GM21528 (cell line): ENCODE results near the gene TRMO.
A peak's percentile ranks its signal among the peaks of the same experiment; 100 is the strongest.

Experiments
- ATAC-seq: cut with Tn5 transposase; IDR thresholded peaks from one replicate; pipeline ENCODE4 v1.9.1; 2021; ENCODE audit warnings: mild to moderate bottlenecking, moderate library complexity; ENCODE audit not compliant: unreplicated experiment, low FRiP score

The TRMO gene

DNA sequence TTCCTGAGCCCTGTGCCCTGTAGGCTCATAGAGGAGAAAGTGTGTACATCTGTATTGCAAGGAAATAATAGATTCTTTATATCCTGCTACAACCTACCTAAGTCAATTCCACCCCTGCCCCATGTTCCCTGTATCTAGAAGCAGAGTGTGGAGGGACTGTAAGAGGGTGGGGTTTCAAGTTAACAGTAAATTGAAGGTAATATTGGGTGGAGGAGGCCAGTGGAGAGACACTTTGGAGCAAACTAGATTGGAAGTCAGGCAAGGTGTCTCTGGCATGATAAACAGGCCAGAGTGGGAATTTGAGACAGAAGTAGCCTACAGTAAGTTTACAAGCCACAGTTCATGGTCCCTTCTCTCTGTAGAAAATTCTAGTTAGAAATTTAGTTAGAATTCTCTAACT is 17.9 kb upstream of the TRMO start:
- ATAC-seq = no peak

GRCh38 chr9:97938081-97938644 is 15.9 kb upstream of the TRMO start, which contains the start of gene HEMGN:
Gene HEMGN (minus strand): TSS chr9:97938172. CDS start chr9:97938136, 36 bp downstream.
- ATAC-seq = no peak

DNA sequence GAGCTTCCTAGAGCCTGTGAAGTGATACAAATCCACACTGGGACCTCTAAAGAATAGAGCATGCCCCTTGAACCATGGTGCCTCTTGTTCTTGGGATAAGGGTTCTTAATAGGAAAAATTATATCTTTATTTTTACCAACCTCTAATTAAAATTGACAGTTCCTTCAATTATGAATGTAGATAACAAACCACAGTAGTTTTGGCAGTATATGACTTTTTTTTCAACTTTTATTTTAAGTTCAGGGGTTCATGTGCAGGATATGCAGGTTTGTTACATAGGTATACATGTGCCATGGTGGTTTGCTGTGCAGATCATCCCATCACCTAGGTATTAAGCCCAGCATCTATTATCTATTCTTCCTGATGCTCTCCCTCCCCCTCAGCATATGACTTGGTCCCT is 14.7 kb upstream of the TRMO start:
- ATAC-seq = no peak

- no peak for ATAC-seq
Observed at GRCh38 chr9:97935276-97935675, 13.0 kb upstream of the TRMO start.

DNA sequence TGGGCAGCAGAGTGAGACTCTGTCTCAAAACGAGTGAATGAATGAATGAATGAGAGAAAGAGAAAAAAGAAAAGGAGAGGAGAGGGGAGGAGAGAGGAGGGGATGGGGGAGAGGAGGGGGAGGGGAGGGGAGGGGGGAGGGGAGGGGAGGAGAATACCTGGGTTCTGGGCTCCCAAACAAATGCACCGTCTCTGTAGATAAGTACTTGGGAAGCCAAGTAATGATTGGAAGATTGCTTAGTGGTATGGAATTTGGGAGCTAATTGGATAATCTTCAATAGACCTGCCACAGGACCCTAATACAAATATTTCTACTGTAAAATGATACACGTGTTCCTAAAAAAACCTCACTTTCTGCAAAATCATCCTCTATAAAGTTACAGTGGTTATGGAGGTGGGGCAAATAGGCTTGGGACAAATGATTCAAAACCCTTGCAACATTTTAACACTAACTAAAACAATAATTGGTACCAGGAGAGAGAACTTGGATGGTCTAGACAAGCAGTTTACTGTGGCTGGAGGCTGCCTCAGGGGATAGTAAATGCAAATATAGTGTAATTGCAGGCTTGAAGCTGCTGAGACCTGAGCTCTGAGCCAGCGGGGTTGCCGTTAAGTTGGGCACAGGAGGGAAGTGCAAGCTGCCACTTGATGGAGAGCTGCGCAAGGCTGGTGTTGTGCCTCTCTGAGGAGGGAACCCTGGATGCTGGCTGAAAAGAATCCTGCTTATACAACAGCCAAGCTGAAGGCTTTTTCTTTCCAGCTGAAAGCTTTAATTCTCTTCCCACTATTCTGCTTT is 12.2 kb upstream of the TRMO start:
- ATAC-seq = no peak

DNA sequence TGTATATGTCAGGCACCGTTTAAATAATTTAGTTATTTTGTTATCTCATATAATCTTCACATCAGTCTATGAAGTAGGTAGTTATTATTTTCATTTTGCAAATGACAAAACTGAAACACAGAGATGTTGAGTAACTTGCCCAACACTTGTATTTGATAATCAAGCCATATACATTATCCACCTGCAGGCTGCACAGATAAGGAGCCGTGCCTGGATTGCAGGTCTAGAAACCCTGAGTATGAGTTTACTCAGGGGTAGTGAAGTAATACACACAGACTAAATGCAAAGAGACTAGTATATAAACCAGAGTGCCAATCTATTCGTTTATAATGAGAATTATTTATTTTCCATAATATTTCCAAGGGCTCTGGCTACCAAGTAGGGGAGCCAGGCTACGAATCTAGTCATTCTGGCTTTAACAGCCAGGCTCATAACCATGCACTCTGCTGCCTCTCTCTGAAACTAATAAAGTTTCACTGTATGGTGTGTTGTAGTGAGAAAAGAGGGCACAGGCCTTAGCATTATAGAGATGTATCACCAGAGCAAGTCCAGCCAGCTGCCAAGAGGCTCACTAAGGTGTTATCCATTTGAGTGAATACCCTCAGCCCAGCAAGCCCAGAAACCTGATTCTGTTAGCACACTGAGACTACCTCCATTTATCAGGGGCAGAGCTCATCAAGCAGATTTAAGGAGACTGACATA is 11.1 kb upstream of the TRMO start:
- ATAC-seq = no peak

- ATAC-seq = no peak
Observed at GRCh38 chr9:97930972-97931371, 8.7 kb upstream of the TRMO start.

DNA sequence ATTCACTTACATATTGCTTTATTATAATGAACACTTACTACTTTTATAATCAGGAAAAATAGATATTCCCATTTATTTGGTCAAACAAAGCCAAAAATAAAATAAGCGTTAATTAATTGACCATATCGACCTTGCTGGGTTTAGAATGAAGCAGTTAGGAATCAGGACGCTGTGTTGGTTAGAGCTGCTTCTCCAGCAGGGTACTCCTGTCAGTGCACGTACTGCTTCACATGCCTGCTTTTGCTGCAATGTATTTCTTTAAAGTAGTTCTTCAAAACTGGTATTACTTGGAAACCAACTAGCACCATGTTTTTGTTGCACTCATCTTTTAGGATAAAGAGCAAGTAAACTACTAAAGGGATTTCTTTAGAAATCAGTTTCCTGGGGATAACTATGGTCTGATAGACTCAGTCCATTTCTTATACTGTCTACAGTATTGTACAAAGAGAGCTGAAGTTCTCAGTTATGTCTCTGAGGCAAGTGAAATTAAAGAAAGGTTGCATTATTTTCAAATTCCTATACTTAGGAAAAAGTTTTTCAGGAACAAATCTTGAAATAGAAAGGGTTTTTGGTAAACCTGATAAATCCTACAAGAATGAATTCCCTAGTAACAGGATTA is 6.8 kb upstream of the TRMO start:
- no peak for ATAC-seq

- ATAC-seq = no peak
Observed at GRCh38 chr9:97925497-97926334, 3.4 kb upstream of the TRMO start.

DNA sequence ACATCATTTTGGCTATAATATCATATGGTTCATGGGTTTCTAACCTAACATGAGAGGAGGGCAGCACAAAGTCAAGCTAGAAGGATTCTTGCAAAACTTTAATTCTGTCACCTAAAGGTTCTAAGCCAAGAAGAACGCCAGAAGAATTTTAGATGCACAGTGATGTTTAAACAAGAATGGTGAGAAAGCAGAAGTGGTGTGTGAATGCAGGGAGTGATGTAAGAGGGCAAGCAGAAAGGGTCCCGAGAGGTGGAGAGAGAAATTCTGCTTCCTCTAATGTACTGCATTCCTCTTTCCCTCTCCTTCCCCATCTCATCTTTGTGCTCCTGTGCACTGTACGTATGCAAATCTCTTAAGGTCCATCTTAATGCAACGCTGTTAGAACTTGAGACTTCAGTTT is 2.1 kb upstream of the TRMO start:
- ATAC-seq = no peak

GRCh38 chr9:97923529-97924108 is 1.3 kb upstream of the TRMO start:
- ATAC-seq = peak; percentile 36

GRCh38 chr9:97919217-97919813 is 3.0 kb downstream of the TRMO start:
- no peak for ATAC-seq

DNA sequence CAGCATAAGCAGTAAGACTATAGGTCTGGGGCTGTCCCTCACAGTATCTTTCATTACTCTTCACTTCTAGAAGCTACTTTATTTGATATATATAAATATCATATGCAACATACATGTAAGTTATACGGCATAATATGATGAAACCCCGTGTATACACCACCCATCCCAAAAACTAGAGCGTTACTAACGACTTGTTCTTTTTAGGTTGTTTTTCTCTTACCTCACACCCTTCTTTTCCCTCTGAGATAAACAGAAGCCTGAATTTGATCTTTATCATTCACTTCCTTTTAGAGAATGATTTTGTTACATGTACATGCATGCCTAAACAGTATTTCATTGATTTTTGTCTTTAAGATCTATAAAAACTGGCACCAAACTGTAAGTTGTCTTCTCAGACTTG is 3.7 kb downstream of the TRMO start:
- no peak for ATAC-seq

GRCh38 chr9:97911970-97912369 is 10.3 kb downstream of the TRMO start:
- no peak for ATAC-seq

DNA sequence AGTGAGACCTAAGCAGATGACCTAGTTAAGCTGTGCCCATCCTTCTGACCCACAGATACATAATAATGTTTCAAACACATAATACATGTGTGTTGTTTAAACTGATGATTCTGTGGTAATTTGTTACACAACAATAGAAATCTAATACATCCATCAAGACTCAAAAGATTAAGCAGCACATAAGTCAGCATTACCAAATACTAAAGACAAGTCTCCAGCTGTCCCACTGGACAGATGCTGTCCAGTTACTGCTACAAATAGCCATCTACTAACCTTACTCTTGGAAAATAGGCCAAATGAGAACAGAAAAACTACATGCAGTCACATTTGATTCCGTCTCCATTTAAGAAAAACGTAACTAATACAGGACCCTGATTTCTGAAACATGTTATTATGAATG is 10.8 kb downstream of the TRMO start:
- ATAC-seq = no peak

GRCh38 chr9:97910357-97910756 is 11.9 kb downstream of the TRMO start:
- ATAC-seq = no peak

DNA sequence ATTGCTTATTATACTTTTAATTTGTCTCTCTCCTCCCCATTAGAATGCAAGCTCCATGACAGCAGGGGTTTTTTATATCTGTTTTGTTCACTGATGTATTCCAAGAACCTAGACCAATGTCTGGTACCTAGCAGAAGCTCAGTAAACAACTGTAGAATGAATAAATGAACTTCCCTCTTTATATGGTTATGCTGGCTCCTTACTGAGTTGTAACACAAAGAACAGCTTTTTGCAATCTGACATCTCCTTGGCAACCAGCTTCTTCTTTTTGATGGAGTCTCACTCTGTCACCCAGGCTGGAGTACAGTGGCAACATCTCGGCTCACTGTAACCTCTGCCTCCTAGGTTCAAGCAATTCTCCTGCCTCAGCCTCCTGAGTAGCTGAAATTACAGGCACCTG is 13.6 kb downstream of the TRMO start:
- no peak for ATAC-seq

- ATAC-seq = no peak
Observed at GRCh38 chr9:97907632-97908031, 14.7 kb downstream of the TRMO start.

GRCh38 chr9:97907046-97907445 is 15.3 kb downstream of the TRMO start:
- ATAC-seq = no peak
